ENCODE results near the gene CYTH4.

CYTH4 gene

GRCh38 chr22:37330200-37331033 is 48.1 kb downstream of the CYTH4 start:
- DNase-seq (ENCODE audit: low read depth): no peak

GRCh38 chr22:37331034-37331428 is 48.7 kb downstream of the CYTH4 start:
- no peak for DNase-seq (ENCODE audit: low read depth)

GRCh38 chr22:37331856-37332536 is 49.7 kb downstream of the CYTH4 start:
- DNase-seq (ENCODE audit: low read depth): no peak

GRCh38 chr22:37333724-37334460 is 51.6 kb downstream of the CYTH4 start:
- DNase-seq (ENCODE audit: low read depth): no peak

GRCh38 chr22:37334461-37334858 is 52.2 kb downstream of the CYTH4 start:
- no peak for DNase-seq (ENCODE audit: low read depth)

- no peak for DNase-seq (ENCODE audit: low read depth)
Observed at GRCh38 chr22:37334859-37335805, 52.8 kb downstream of the CYTH4 start.

GRCh38 chr22:37335806-37336199 is 53.5 kb downstream of the CYTH4 start:
- no peak for DNase-seq (ENCODE audit: low read depth)

- no peak for DNase-seq (ENCODE audit: low read depth)
Observed at GRCh38 chr22:37336579-37336978, 54.3 kb downstream of the CYTH4 start.

- DNase-seq (ENCODE audit: low read depth): no peak
Observed at GRCh38 chr22:37337204-37337943, 55.1 kb downstream of the CYTH4 start.

- no peak for DNase-seq (ENCODE audit: low read depth)
Observed at GRCh38 chr22:37338539-37339246, 56.4 kb downstream of the CYTH4 start.

GRCh38 chr22:37340331-37341262 is 58.3 kb downstream of the CYTH4 start:
- no peak for DNase-seq (ENCODE audit: low read depth)

- no peak for DNase-seq (ENCODE audit: low read depth)
Observed at GRCh38 chr22:37342065-37342464, 59.8 kb downstream of the CYTH4 start.

GRCh38 chr22:37343348-37343747 is 61.0 kb downstream of the CYTH4 start:
- DNase-seq (ENCODE audit: low read depth): no peak

GRCh38 chr22:37343863-37344734 is 61.8 kb downstream of the CYTH4 start:
- no peak for DNase-seq (ENCODE audit: low read depth)

GRCh38 chr22:37344735-37345449 is 62.6 kb downstream of the CYTH4 start:
- DNase-seq (ENCODE audit: low read depth): no peak

- DNase-seq (ENCODE audit: low read depth): no peak
Observed at GRCh38 chr22:37345863-37346504, 63.7 kb downstream of the CYTH4 start.

- DNase-seq (ENCODE audit: low read depth): no peak
Observed at GRCh38 chr22:37346505-37346895, 64.2 kb downstream of the CYTH4 start.

All from activated gamma-delta T cell treated with anti-CD3 and anti-CD28 coated beads, Interleukin-2, amount 50 U/mL, for 16 hours (primary cell).